CD14-positive monocyte (primary cell): ENCODE results near the gene SIDT1. TPM values are rescaled to one million over a fixed set of nuclear protein-coding genes. Genes with fewer than 3 reads are reported as not detected.

ENCODE experiments used
- DNase-seq, 3 donors: peaks; one replicate each; pipeline ENCODE4 v3.0.0-alpha.2; 2011 to 2022
- H2AFZ ChIP-seq: 2 replicates; pipeline ENCODE4 v1.6.0; 2012; ENCODE audit warnings: mild to moderate bottlenecking, low read depth, low read length, inconsistent platforms; ENCODE audit not compliant: insufficient read depth, poor library complexity, severe bottlenecking
- H3K27ac ChIP-seq, 2 donors: 1 replicate in 1 of 2; 2 replicates in 1 of 2; pipeline ENCODE4 v1.5.1; 2012 to 2013; ENCODE audit warnings: low read length in 2 of 2, control low read depth in 1 of 2, inconsistent platforms in 1 of 2, low read depth in 1 of 2, mild to moderate bottlenecking in 1 of 2
- H3K27me3 ChIP-seq, 2 donors: one replicate each; pipeline versions ENCODE4 v1.6.0 to v1.6.1; 2011 to 2013; ENCODE audit warnings: low read length in 2 of 2; ENCODE audit not compliant: control insufficient read depth in 2 of 2, insufficient read depth in 2 of 2
- H3K36me3 ChIP-seq, 2 donors: replicated peaks in 1 of 2; 1 replicate in 1 of 2; 2 replicates in 1 of 2; pipeline versions ENCODE4 v1.5.1 to v1.6.1; 2012 to 2013; ENCODE audit warnings: low read length in 2 of 2, control low read depth in 1 of 2, inconsistent platforms in 1 of 2, mild to moderate bottlenecking in 1 of 2; ENCODE audit not compliant: insufficient read depth in 2 of 2, control insufficient read depth in 1 of 2
- H3K4me1 ChIP-seq, 2 donors: 1 replicate in 1 of 2; 2 replicates in 1 of 2; pipeline versions ENCODE4 v1.5.1 to v1.6.1; 2012 to 2013; ENCODE audit warnings: low read length in 2 of 2, control low read depth in 1 of 2, inconsistent platforms in 1 of 2, mild to moderate bottlenecking in 1 of 2, moderate library complexity in 1 of 2; ENCODE audit not compliant: insufficient read depth in 2 of 2, control insufficient read depth in 1 of 2
- H3K4me2 ChIP-seq: replicated peaks from 2 replicates; pipeline ENCODE3; 2012; ENCODE audit warnings: low read length, moderate library complexity, mild to moderate bottlenecking; ENCODE audit not compliant: poor library complexity, severe bottlenecking; ENCODE audit errors: extremely low read depth
- H3K4me3 ChIP-seq, 3 experiments: fragments of 200-600 bp in 1 of 3; sonication (generic) in 1 of 3; replicated peaks in 1 of 3; 1 replicate in 2 of 3; 2 replicates in 1 of 3; pipeline ENCODE4 v1.5.1; 2011 to 2013; ENCODE audit warnings: low read length in 3 of 3, mild to moderate bottlenecking in 3 of 3, control low read depth in 2 of 3, low read depth in 2 of 3, inconsistent platforms in 1 of 3, moderate library complexity in 1 of 3
- H3K79me2 ChIP-seq: 2 replicates; pipeline ENCODE4 v1.6.0; 2012; ENCODE audit warnings: mild to moderate bottlenecking, control low read depth, inconsistent platforms, low read length, moderate library complexity; ENCODE audit not compliant: insufficient read depth
- H3K9ac ChIP-seq: 2 replicates; pipeline ENCODE4 v1.6.0; 2017; ENCODE audit warnings: low read length, mild to moderate bottlenecking; ENCODE audit not compliant: insufficient read depth, poor library complexity, severe bottlenecking
- H3K9me3 ChIP-seq, 2 donors: replicated peaks in 1 of 2; 1 replicate in 1 of 2; 2 replicates in 1 of 2; pipeline versions ENCODE4 v1.5.1 to v1.6.1; 2012 to 2013; ENCODE audit warnings: low read length in 2 of 2, control low read depth in 1 of 2; ENCODE audit not compliant: control insufficient read depth in 1 of 2, insufficient read depth in 1 of 2
- H4K20me1 ChIP-seq: 2 replicates; pipeline ENCODE4 v1.6.0; 2012; ENCODE audit warnings: mild to moderate bottlenecking, low read length, control low read depth, moderate library complexity; ENCODE audit not compliant: insufficient read depth
- H3K27ac Mint-ChIP-seq, 7 donors: one replicate each; pipeline ENCODE4 v1.8.0; 2020; ENCODE audit warnings: mild to moderate bottlenecking in 7 of 7, mixed read lengths in 7 of 7, moderate library complexity in 6 of 7, inconsistent platforms in 2 of 7
- H3K27me3 Mint-ChIP-seq, 3 donors: one replicate each; pipeline ENCODE4 v1.8.0; 2021 to 2022; ENCODE audit warnings: low read depth in 3 of 3, mild to moderate bottlenecking in 3 of 3, mixed read lengths in 3 of 3, moderate library complexity in 3 of 3, inconsistent platforms in 1 of 3
- H3K36me3 Mint-ChIP-seq, 2 donors: one replicate each; pipeline ENCODE4 v1.8.0; 2020; ENCODE audit warnings: mixed read lengths in 2 of 2, inconsistent platforms in 1 of 2, mild to moderate bottlenecking in 1 of 2
- H3K4me1 Mint-ChIP-seq: one replicate; pipeline ENCODE4 v1.8.0; 2020; ENCODE audit warnings: mild to moderate bottlenecking, mixed read lengths
- H3K4me3 Mint-ChIP-seq, 2 donors: one replicate each; pipeline ENCODE4 v1.8.0; 2020; ENCODE audit warnings: mild to moderate bottlenecking in 2 of 2, mixed read lengths in 2 of 2, moderate library complexity in 1 of 2
- H3K9me3 Mint-ChIP-seq, 7 donors: one replicate each; pipeline ENCODE4 v1.8.0; 2020 to 2022; ENCODE audit warnings: mixed read lengths in 7 of 7, mild to moderate bottlenecking in 6 of 7, moderate library complexity in 6 of 7, inconsistent platforms in 2 of 7
- CTCF ChIP-seq: fragments of 200-600 bp; IDR thresholded peaks from one replicate; pipeline ENCODE4 v1.8.0; 2022; ENCODE audit warnings: antibody characterized with exemption, mild to moderate bottlenecking
- WGBS: methylation state at CpG from one replicate; pipeline ENCODE4 v1.1.5; 2013; ENCODE audit warnings: missing lambda C conversion rate; ENCODE audit not compliant: insufficient coverage; 5-methylcytosine and 5-hydroxymethylcytosine counted together
- intact Hi-C, 2 donors: fragments of 100-400 bp; cut with micrococcal nuclease; formaldehyde crosslinking; loops; one replicate each; pipeline versions ENCODE4 v1.15.0 to v1.15.1; 2023
- polyA plus RNA-seq, 3 donors: library from polyadenylated mRNA; depleted of rRNA in 1 of 3; unstranded in 2 of 3; stranded (reverse) in 1 of 3; fragments of 300-500 nt in 2 of 3; fragments of >200 nt in 1 of 3; fragmentation: Illumina TruSeq in 2 of 3; gene quantifications; 1 replicate in 2 of 3; 2 replicates in 1 of 3; pipeline ENCODE4 v1.2.3, GENCODE V29; 2012 to 2021

SIDT1 gene
- polyA plus RNA-seq, 3 donors, result 3.2 to 7.1 (median 4.0) TPM

- peaks cover 6% of the 10 kb centered on the region for H3K79me2 ChIP-seq
- peaks cover 29 to 60% of the 10 kb centered on the region in 2 donors for H3K36me3 ChIP-seq
- peak; percentile 49 to 89 (median 68) for DNase-seq
- peaks cover 19% of the 10 kb centered on the region for H3K4me1 Mint-ChIP-seq
- no peaks in the 10 kb centered on the region for H3K27me3 Mint-ChIP-seq
- H3K36me3 Mint-ChIP-seq, result peaks cover 44 to 54% of the 10 kb centered on the region in 2 donors
- H2AFZ ChIP-seq, result no peak overlapping the region
- H4K20me1 ChIP-seq, result peaks cover 6% of the 10 kb centered on the region
- H3K27ac Mint-ChIP-seq, result peak overlapping the region; percentile 78 to 94 (median 85)
- H3K9me3 ChIP-seq, result peaks cover 0 to 5% of the 10 kb centered on the region in 2 donors
- peak overlapping the region in 1 of 2 donors; percentile 71 for H3K27ac ChIP-seq
- no peak overlapping the region for H3K4me2 ChIP-seq
- intact Hi-C loops, result no loop called here
- TF ChIP-seq CTCF, result no peak
- no peak overlapping the region for H3K9ac ChIP-seq
- no peak overlapping the region for H3K4me3 ChIP-seq
- peaks cover 9 to 14% (median 11%) of the 10 kb centered on the region in 7 donors for H3K9me3 Mint-ChIP-seq
- peaks cover 0 to 6% of the 10 kb centered on the region in 2 donors for H3K4me1 ChIP-seq
- H3K27me3 ChIP-seq, result no peaks in the 10 kb centered on the region
- no CpG with 5 or more reads among the region's 3 CpGs for WGBS
- no peak overlapping the region for H3K4me3 Mint-ChIP-seq
Measured at GRCh38 chr3:113676261-113676660, 143.9 kb downstream of the SIDT1 start.

- peaks cover 0 to 5% of the 10 kb centered on the region in 2 donors for H3K9me3 ChIP-seq
- no peak for TF ChIP-seq CTCF
- H3K9ac ChIP-seq, result no peak overlapping the region
- H4K20me1 ChIP-seq, result peaks cover 6% of the 10 kb centered on the region
- Mint-ChIP-seq H3K27me3 (no peaks in the 10 kb centered on the region), H3K4me1 (peaks cover 19% of the 10 kb centered on the region), H3K27ac (peak overlapping the region in 4 of 7 donors; percentile 4 to 79 (median 28)), H3K4me3 (no peak overlapping the region), H3K36me3 (peaks cover 34 to 41% of the 10 kb centered on the region in 2 donors), H3K9me3 (peaks cover 9 to 14% (median 11%) of the 10 kb centered on the region in 7 donors)
- H3K79me2 ChIP-seq, result peaks cover 6% of the 10 kb centered on the region
- no CpG with 5 or more reads among the region's 1 CpG for WGBS
- H3K4me3 ChIP-seq, result no peak overlapping the region
- no peak overlapping the region for H2AFZ ChIP-seq
- H3K4me1 ChIP-seq, result peaks cover 0 to 6% of the 10 kb centered on the region in 2 donors
- no peak overlapping the region for H3K4me2 ChIP-seq
- no peak overlapping the region for H3K27ac ChIP-seq
- peaks cover 24 to 47% of the 10 kb centered on the region in 2 donors for H3K36me3 ChIP-seq
- intact Hi-C loops, result no loop called here
- no peaks in the 10 kb centered on the region for H3K27me3 ChIP-seq
- no peak for DNase-seq
Measured at GRCh38 chr3:113677737-113678136, 145.4 kb downstream of the SIDT1 start.
